Kidney (tissue), 14 donors: ENCODE measurements around the gene PIP5K1C. TPM values are rescaled to one million over a fixed set of nuclear protein-coding genes. Genes with fewer than 3 reads are reported as not detected.

Experiments
- DNase-seq, 5 donors: peaks; one replicate each; pipeline ENCODE4 v3.0.0-alpha.2; 2013 to 2020
- FAIRE-seq: peaks from 2 replicates; lab custom pipeline; 2012; peaks lifted over from hg19 to GRCh38; lab: Jason Lieb, UNC
- H3K27ac ChIP-seq, 2 donors: one replicate each; pipeline ENCODE4 v1.7.0; 2013; ENCODE audit warnings: low read depth in 2 of 2, low read length in 2 of 2, inconsistent platforms in 1 of 2
- H3K27me3 ChIP-seq: one replicate; pipeline ENCODE4 v1.7.1; 2013; ENCODE audit warnings: low read length, inconsistent platforms; ENCODE audit not compliant: control insufficient read depth, insufficient read depth
- H3K36me3 ChIP-seq, 3 donors: one replicate each; pipeline versions ENCODE4 v1.7.0 to v1.7.1; 2013; ENCODE audit warnings: low read length in 3 of 3, control low read depth in 1 of 3, inconsistent platforms in 1 of 3; ENCODE audit not compliant: insufficient read depth in 3 of 3, control insufficient read depth in 2 of 3
- H3K4me1 ChIP-seq, 3 donors: one replicate each; pipeline versions ENCODE4 v1.7.0 to v1.7.1; 2013; ENCODE audit warnings: low read length in 3 of 3, inconsistent platforms in 1 of 3, low read depth in 1 of 3; ENCODE audit not compliant: control insufficient read depth in 2 of 3, insufficient read depth in 2 of 3
- H3K4me3 ChIP-seq, 3 donors: one replicate each; pipeline versions ENCODE4 v1.7.0 to v1.8.1; 2013; ENCODE audit warnings: low read length in 3 of 3, control low read depth in 1 of 3, inconsistent platforms in 1 of 3
- H3K9ac ChIP-seq, 3 donors: one replicate each; pipeline versions ENCODE4 v1.7.0 to v1.7.1; 2013; ENCODE audit warnings: low read length in 3 of 3, control low read depth in 1 of 3, inconsistent platforms in 1 of 3
- H3K9me3 ChIP-seq, 3 donors: one replicate each; pipeline versions ENCODE4 v1.7.0 to v1.7.1; 2013; ENCODE audit warnings: low read length in 3 of 3, control low read depth in 1 of 3, inconsistent platforms in 1 of 3; ENCODE audit not compliant: control insufficient read depth in 2 of 3, insufficient read depth in 1 of 3
- intact Hi-C: fragments of 100-400 bp; cut with DNase I; formaldehyde crosslinking; loops from one replicate; pipeline ENCODE4 v1.11.1; 2022
- polyA plus RNA-seq: library from polyadenylated mRNA; stranded (reverse); fragments of 350-450 nt; fragmentation: Illumina TruSeq; extraction: RNeasy Lipid Tissue Mini Kit (QIAGEN cat#74804); gene quantifications from one replicate; pipeline ENCODE4 v1.2.3, GENCODE V29; 2014; ENCODE audit warnings: low read depth, low replicate concordance; ENCODE audit not compliant: insufficient read depth
- total RNA-seq: library from RNA; stranded (reverse); fragmentation: NEBNext Ultra II Directional; extraction: Animal tissue kit (Norgen Biotek cat#: 25700); gene quantifications from one replicate; pipeline ENCODE4 v1.2.1, GENCODE V29; 2021
- TF ChIP-seq, protein P1 (sequence below): IDR thresholded peaks from 3 replicates; pipeline ENCODE4 v1.5.1; 2012; ENCODE audit warnings: mild to moderate bottlenecking, moderate library complexity, borderline replicate concordance; ENCODE audit not compliant: insufficient read depth; ENCODE audit errors: extremely low read depth
- donor health status: control.
- donor health status: control.
- donor health status: control.
- donor health status: control.
- donor health status: control.
- donor health status: DM: yes; HTN: yes; CAD: no.
- donor health status: Normal renal cell carcinoma (clear cell type).

PIP5K1C gene
- total and polyA plus RNA-seq, 2 donors from 2014 or later = 11.2 to 35.6 TPM

DNA sequence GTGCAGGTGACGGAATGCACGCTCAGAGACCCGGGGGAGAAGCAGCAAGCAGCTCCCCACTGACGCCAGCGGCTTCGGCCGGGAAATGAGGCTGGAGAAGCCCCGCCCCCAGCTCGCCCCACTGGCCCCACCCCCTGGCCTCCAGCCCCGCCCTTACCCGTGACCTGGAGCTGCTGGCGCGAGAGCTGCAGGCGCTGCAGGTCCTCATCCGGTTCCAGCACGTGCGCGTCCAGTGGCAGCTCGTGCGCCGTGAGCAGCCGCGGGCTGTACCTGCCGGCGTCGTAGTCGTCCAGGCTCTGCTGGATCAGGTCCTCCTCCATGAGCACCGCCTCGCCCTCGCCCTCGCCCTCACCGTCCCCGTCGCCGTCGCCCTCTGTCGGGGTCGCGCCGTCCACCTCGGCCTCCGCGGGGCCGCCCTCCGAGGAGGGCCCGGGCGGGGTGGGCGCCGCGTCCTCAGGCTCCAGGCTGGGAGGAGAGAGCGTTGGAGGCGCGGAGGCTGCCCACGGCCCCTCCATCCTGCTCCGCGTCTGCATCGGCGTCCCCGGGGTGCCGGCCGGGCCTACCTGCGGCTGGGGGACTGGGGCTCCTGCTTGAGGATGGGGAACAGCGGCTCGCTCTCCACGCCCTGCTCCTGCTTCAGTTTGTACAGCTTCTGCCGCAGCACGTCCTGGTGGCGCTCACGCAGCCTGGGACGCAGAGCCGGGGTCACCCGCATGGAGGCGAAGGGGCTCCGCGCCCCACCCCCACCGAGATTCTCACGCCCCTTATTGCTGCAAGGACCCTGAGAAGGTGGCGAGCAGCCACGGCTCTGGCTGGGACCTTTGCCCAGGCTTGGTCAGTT lies 87.1 kb downstream of the PIP5K1C start:
- no peak overlapping the region for H3K4me3 ChIP-seq
- FAIRE-seq (no peak), DNase-seq (no peak)
- H3K27me3 ChIP-seq = no peaks in the 10 kb centered on the region
- H3K27ac ChIP-seq = no peak overlapping the region
- H3K9me3 ChIP-seq = no peaks in the 10 kb centered on the region
- H3K4me1 ChIP-seq = peaks cover 0 to 9% (median 0%) of the 10 kb centered on the region in 3 donors
- H3K9ac ChIP-seq = no peak overlapping the region
- TF ChIP-seq, protein P1, sequence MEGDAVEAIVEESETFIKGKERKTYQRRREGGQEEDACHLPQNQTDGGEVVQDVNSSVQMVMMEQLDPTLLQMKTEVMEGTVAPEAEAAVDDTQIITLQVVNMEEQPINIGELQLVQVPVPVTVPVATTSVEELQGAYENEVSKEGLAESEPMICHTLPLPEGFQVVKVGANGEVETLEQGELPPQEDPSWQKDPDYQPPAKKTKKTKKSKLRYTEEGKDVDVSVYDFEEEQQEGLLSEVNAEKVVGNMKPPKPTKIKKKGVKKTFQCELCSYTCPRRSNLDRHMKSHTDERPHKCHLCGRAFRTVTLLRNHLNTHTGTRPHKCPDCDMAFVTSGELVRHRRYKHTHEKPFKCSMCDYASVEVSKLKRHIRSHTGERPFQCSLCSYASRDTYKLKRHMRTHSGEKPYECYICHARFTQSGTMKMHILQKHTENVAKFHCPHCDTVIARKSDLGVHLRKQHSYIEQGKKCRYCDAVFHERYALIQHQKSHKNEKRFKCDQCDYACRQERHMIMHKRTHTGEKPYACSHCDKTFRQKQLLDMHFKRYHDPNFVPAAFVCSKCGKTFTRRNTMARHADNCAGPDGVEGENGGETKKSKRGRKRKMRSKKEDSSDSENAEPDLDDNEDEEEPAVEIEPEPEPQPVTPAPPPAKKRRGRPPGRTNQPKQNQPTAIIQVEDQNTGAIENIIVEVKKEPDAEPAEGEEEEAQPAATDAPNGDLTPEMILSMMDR = no peak
- H3K36me3 ChIP-seq = peaks cover 0 to 2% (median 0%) of the 10 kb centered on the region in 3 donors
- intact Hi-C loops = no loop called here

DNA sequence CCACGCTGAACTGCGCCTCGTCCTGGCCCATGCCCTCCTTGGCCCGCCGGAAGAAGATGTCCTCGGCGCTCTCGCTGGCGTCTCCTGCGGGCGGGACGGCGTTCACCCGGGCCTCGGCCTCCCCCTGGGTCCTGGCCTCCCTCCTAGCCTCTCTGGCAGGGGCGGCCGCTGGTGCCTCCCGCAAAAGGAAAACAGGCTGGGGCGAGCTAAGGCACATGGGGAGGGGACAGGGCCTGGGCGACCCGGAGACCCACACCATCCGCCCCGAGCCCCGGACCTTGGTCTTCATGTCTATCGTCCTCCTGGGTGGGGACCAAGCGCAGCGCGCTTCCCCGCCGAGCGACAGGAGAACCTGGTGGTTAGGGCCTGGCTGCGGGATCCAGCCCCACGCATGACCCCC lies 87.9 kb downstream of the PIP5K1C start:
- Histone ChIP-seq H3K27ac (no peak overlapping the region), H3K27me3 (no peaks in the 10 kb centered on the region), H3K9me3 (no peaks in the 10 kb centered on the region), H3K9ac (no peak overlapping the region), H3K36me3 (peaks cover 0 to 2% (median 0%) of the 10 kb centered on the region in 3 donors), H3K4me1 (peaks cover 0 to 12% (median 0%) of the 10 kb centered on the region in 3 donors), H3K4me3 (no peak overlapping the region)
- TF ChIP-seq, protein P1 = no peak
- intact Hi-C loops = no loop called here
- no peak for DNase-seq
- no peak for FAIRE-seq

DNA sequence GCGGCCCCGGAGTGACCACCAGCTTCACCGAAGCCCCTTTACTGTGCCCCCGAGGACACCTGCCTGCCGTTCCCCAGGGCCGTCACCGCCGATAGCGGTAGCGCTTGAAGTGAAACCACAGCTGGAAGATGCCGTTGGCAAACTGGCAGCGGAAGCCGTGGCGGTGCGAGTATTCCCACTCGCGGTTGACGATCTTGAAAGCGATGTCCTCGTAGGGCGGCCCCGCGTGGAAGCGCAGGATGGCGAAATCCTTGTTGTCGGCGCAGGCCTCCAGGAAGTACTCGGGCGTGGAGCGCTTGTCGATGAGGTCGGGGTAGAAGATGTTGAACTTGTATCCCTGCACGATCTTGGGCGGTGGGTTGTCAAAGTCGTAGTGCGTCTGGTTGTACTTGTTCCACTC lies 88.4 kb downstream of the PIP5K1C start:
- no peak for DNase-seq
- intact Hi-C loops = no loop called here
- FAIRE-seq = no peak
- no peaks in the 10 kb centered on the region for H3K9me3 ChIP-seq
- TF ChIP-seq, protein P1 = no peak
- peaks cover 0 to 2% (median 0%) of the 10 kb centered on the region in 3 donors for H3K36me3 ChIP-seq
- no peak overlapping the region for H3K27ac ChIP-seq
- H3K9ac ChIP-seq = no peak overlapping the region
- H3K4me3 ChIP-seq = no peak overlapping the region
- H3K4me1 ChIP-seq = peaks cover 0 to 14% (median 0%) of the 10 kb centered on the region in 3 donors
- H3K27me3 ChIP-seq = no peaks in the 10 kb centered on the region
